Small intestine (tissue), 7 donors: Measurements from ENCODE around the gene PRMT5. TPM values are rescaled to one million over a fixed set of nuclear protein-coding genes. Genes with fewer than 3 reads are reported as not detected.

Experiments used
- DNase-seq, 2 donors: peaks; one replicate each; pipeline versions ENCODE4 v3.0.0 to v3.0.0-alpha.2; 2013
- FAIRE-seq: peaks from 2 replicates; lab custom pipeline; 2012; peaks lifted over from hg19 to GRCh38; lab: Jason Lieb, UNC
- H3K27ac ChIP-seq, 3 donors: one replicate each; pipeline ENCODE4 v1.5.1; 2013; ENCODE audit warnings: low read length in 2 of 3, mild to moderate bottlenecking in 2 of 3, control low read depth in 1 of 3, inconsistent platforms in 1 of 3, low read depth in 1 of 3, moderate library complexity in 1 of 3
- H3K27me3 ChIP-seq, 3 donors: one replicate each; pipeline ENCODE4 v1.6.1; 2013; ENCODE audit warnings: low read length in 3 of 3, inconsistent platforms in 1 of 3; ENCODE audit not compliant: control insufficient read depth in 3 of 3, insufficient read depth in 3 of 3
- H3K36me3 ChIP-seq, 3 donors: one replicate each; pipeline ENCODE4 v1.6.1; 2013; ENCODE audit warnings: low read length in 3 of 3, inconsistent platforms in 1 of 3, low read depth in 1 of 3, mild to moderate bottlenecking in 1 of 3, moderate library complexity in 1 of 3; ENCODE audit not compliant: control insufficient read depth in 3 of 3, insufficient read depth in 2 of 3
- H3K4me1 ChIP-seq, 3 donors: one replicate each; pipeline ENCODE4 v1.6.1; 2013; ENCODE audit warnings: low read length in 2 of 3, inconsistent platforms in 1 of 3, low read depth in 1 of 3, mild to moderate bottlenecking in 1 of 3, moderate library complexity in 1 of 3; ENCODE audit not compliant: control insufficient read depth in 3 of 3, insufficient read depth in 2 of 3
- H3K4me3 ChIP-seq, 3 donors: one replicate each; pipeline ENCODE4 v1.5.1; 2013; ENCODE audit warnings: low read length in 3 of 3, control low read depth in 1 of 3, inconsistent platforms in 1 of 3, low read depth in 1 of 3, mild to moderate bottlenecking in 1 of 3, moderate library complexity in 1 of 3
- H3K9me3 ChIP-seq, 2 donors: one replicate each; pipeline ENCODE4 v1.6.1; 2013; ENCODE audit warnings: low read depth in 1 of 2, low read length in 1 of 2; ENCODE audit not compliant: control insufficient read depth in 2 of 2, insufficient read depth in 1 of 2
- WGBS, 3 donors: extraction: QIAGEN DNeasy Blood & Tissue Kit; methylation state at CpG; one replicate each; pipeline ENCODE4 v1.1.7; 2013; 5-methylcytosine and 5-hydroxymethylcytosine counted together
- polyA plus RNA-seq, 4 donors: library from polyadenylated mRNA; stranded (reverse) in 3 of 4; unstranded in 1 of 4; fragments of 200-250 nt in 3 of 4; fragments of 120-200 nt in 1 of 4; gene quantifications; one replicate each; pipeline versions ENCODE4 v1.2.1 to v1.2.3, GENCODE V29; 2013
- donor health status: healthy with polysubstance abuse.
- donor health status: control.
- donor health status: control.
- donor health status: Bipolar disorder and iron deficiency.
- donor health status: healthy.

PRMT5 gene
- polyA plus RNA-seq, 4 donors, result 13.4 to 58.7 (median 36.4) TPM

DNA sequence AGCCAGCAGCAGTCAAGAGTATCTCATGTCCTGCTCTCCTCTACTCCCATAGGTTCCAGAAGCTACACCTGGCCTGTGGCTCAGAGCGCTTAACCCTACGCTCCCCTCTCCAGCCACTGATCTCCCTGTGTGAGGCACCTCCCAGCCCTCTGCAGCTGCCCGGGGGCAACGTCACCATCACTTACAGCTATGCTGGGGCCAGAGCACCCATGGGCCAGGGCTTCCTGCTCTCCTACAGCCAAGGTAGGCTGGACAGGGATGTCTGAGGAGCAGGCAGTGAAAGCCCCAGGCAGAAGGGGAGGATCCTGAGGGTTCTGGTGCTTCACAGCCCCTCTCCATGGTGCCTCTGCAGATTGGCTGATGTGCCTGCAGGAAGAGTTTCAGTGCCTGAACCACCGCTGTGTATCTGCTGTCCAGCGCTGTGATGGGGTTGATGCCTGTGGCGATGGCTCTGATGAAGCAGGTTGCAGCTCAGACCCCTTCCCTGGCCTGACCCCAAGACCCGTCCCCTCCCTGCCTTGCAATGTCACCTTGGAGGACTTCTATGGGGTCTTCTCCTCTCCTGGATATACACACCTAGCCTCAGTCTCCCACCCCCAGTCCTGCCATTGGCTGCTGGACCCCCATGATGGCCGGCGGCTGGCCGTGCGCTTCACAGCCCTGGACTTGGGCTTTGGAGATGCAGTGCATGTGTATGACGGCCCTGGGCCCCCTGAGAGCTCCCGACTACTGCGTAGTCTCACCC, 54.0 kb downstream of the PRMT5 start:
- Histone ChIP-seq H3K27me3 (no peaks in the 10 kb centered on the region), H3K4me3 (no peak overlapping the region), H3K36me3 (peaks cover 14 to 62% (median 35%) of the 10 kb centered on the region in 3 donors), H3K4me1 (peaks cover 0 to 19% (median 0%) of the 10 kb centered on the region in 3 donors), H3K9me3 (no peaks in the 10 kb centered on the region), H3K27ac (no peak overlapping the region)
- whole genome bisulfite sequencing, 3 donors, result 95 to 96% (median 96%) methylated on average over 15 of the region's 15 CpGs
- DNase-seq (no peak), FAIRE-seq (no peak)

DNA sequence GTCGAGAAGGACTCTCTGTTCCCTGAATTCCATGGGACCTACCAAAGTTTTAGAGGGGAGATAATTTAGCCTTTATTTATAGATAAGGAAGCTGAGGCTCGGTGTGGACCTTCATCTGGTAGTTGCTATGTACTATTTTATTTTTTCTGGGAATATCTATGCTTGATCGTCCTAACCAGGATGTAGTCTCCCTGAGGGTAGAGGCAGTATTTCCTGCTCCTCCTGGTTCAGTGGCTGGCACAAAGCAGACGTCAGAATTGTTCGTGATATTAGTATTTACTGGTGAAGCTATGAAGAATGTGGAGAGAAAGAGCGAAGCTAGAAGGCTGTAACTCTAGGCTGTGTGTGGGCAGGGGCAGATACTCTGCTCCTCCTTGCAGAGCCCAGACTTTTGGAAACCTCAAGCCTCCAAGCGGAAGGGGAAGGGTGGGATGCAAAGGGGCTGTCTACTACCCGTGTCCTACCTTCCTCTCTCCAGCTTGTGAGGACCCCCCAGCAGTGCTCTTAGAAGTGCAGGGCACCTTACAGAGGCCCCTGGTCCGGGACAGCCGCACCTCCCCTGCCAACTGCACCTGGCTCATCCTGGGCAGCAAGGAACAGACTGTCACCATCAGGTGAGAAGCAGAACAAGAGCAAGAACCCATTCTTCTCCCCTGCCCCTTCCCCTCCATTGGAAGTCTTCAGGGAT, 56.2 kb downstream of the PRMT5 start:
- H3K27me3 ChIP-seq, result no peaks in the 10 kb centered on the region
- no peaks in the 10 kb centered on the region for H3K9me3 ChIP-seq
- H3K27ac ChIP-seq, result peak overlapping the region in 2 of 3 donors; percentile 90 to 97
- WGBS, 3 donors, result 28 to 43% (median 33%) methylated on average over 10 of the region's 10 CpGs
- no peak for FAIRE-seq
- H3K36me3 ChIP-seq, result peaks cover 9 to 49% (median 32%) of the 10 kb centered on the region in 3 donors
- H3K4me1 ChIP-seq, result peaks cover 0 to 19% (median 0%) of the 10 kb centered on the region in 3 donors
- H3K4me3 ChIP-seq, result peak overlapping the region; percentile 72 to 95 (median 92)
- DNase-seq, result no peak

DNA sequence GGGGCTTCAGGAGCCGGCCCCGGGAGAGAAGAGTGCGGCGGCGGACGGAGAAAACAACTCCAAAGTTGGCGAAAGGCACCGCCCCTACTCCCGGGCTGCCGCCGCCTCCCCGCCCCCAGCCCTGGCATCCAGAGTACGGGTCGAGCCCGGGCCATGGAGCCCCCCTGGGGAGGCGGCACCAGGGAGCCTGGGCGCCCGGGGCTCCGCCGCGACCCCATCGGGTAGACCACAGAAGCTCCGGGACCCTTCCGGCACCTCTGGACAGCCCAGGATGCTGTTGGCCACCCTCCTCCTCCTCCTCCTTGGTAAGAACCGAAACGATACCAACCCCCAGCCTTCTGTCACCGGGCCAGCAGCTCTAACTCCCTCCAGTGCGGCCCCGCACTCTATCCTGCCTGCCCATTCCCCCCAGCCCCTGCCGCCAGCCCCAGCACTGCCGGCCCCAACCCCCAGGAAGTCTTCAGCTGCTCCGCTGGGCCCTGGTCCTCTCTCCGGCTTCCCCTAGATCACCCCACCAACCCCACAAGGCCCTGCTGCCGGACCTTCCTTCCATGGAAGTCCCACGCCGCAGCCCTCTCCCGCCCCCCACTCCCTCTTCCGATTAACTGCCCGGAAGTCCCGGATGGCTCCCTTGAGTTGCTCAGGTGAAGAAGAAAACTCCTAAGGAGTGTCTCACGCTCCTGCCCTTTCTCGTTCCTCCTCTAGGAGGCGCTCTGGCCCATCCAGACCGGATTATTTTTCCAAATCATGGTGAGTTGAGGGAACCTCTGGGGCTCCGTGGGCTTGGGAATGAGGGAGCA, 56.9 kb downstream of the PRMT5 start:
- H3K4me3 ChIP-seq, result peak overlapping the region; percentile 72 to 95 (median 92)
- WGBS, 3 donors, result 0 to 1% (median 0%) methylated on average over 26 to 45 of the region's 45 CpGs
- peaks cover 6 to 42% (median 28%) of the 10 kb centered on the region in 3 donors for H3K36me3 ChIP-seq
- no peaks in the 10 kb centered on the region for H3K27me3 ChIP-seq
- no peak for FAIRE-seq
- peak; percentile 88 to 94 for DNase-seq
- H3K4me1 ChIP-seq, result peaks cover 0 to 19% (median 0%) of the 10 kb centered on the region in 3 donors
- H3K9me3 ChIP-seq, result no peaks in the 10 kb centered on the region
- peak overlapping the region; percentile 90 to 99 (median 97) for H3K27ac ChIP-seq

DNA sequence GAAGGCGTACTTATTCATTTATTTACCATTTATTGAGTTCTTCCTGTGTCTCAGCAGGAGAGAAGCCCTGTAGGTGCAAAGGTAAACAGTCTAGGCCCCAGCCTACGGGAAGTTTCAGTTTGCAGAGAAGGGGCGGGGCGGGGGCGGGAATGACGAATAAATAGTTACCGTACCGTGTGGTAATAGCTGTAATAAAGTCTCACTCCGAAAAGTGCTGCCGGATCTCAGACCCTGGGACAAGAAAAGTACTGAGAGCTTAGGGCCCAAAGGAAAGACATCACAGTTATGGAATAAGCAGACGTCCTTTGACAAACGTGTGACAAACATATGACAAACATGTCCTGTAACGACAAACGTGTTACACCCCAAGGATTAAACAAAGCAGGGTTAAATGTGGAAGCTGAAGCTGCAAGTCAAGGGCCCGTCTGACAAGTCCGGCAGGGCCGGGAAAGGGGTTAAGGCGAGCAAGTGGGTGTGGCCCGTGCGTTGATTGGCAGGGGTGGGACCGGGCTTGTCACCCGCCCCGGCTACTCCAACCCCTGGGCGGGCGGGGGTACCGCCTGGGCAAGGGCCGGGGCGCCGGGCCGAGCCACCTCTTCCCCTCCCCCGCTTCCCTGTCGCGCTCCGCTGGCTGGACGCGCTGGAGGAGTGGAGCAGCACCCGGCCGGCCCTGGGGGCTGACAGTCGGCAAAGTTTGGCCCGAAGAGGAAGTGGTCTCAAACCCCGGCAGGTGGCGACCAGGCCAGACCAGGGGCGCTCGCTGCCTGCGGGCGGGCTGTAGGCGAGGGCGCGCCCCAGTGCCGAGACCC, 57.7 kb downstream of the PRMT5 start, which contains the start of gene LRP10:
LRP10 (plus strand) TSS at position 517 of the 809 bp plus-strand sequence. CDS start 564 bp downstream, outside the sequence.
- Histone ChIP-seq H3K27ac (peak within 1 kb of the TSS; percentile 90 to 99 (median 97)), H3K27me3 (no peaks in the 10 kb centered on the region), H3K4me3 (peak within 1 kb of the TSS; percentile 72 to 95 (median 92)), H3K9me3 (no peaks in the 10 kb centered on the region), H3K36me3 (peaks cover 6 to 34% (median 21%) of the 10 kb centered on the region in 3 donors), H3K4me1 (peaks cover 0 to 13% (median 2%) of the 10 kb centered on the region in 3 donors)
- FAIRE-seq (no peak), DNase-seq (peak; percentile 96)
- 0% methylated on average over 31 to 50 of the region's 50 CpGs for WGBS, 3 donors

DNA sequence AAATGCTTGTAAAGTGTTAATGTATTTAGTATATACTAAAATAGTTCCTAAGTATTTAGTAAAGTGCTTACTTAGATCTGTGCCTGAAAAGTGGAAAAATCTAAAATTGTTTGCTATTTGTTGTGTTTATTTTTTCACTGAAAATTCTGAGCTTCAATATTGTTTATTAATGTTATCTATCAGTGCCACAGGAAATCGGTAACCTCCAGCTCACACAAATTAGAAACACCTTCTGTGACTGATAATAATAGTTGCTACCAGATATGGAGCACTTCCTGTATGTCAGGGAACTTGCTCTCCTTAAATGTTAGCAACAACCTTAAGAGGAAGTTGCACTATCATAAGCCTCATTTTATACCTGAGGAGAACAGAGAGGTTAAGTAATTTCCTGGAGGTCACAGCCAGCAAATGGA, 58.4 kb downstream of the PRMT5 start:
- Histone ChIP-seq H3K27me3 (no peaks in the 10 kb centered on the region), H3K36me3 (peaks cover 6 to 28% (median 15%) of the 10 kb centered on the region in 3 donors), H3K4me3 (peak overlapping the region in 2 of 3 donors; percentile 72 to 95), H3K9me3 (no peaks in the 10 kb centered on the region), H3K4me1 (peaks cover 0 to 10% (median 2%) of the 10 kb centered on the region in 3 donors), H3K27ac (peak overlapping the region; percentile 90 to 99 (median 97))
- 0 to 4% (median 0%) methylated on average over 1 of the region's 1 CpG for WGBS, 3 donors
- no peak for FAIRE-seq
- DNase-seq, result no peak

Other genes with a start within 250 kb of the PRMT5 start
- gene OXA1L, start 162.7 kb downstream of the PRMT5 start, polyA plus RNA-seq, result 100 to 1,000 TPM; 101 to 128 (median 117) TPM
- gene SLC7A7, start 113.9 kb downstream of the PRMT5 start, polyA plus RNA-seq, result 100 to 1,000 TPM in 3 of 4 donors, 10 to 100 TPM in 1; 52.9 to 697 (median 287) TPM
- gene MRPL52, start 99.5 kb downstream of the PRMT5 start, polyA plus RNA-seq, result 100 to 1,000 TPM; 106 to 164 (median 132) TPM
- 100 to 1,000 TPM in 1 of 4 donors, 10 to 100 TPM in 2, 1 to 10 TPM in 1; 6.9 to 105 (median 58.2) TPM for gene MMP14, start 92.8 kb downstream of the PRMT5 start, polyA plus RNA-seq
- gene LRP10, start 57.6 kb downstream of the PRMT5 start, polyA plus RNA-seq, result 100 to 1,000 TPM in 1 of 4 donors, 10 to 100 TPM in 3; 19.7 to 107 (median 57.8) TPM
- gene REM2, start 46.2 kb downstream of the PRMT5 start, polyA plus RNA-seq, result 1 to 10 TPM in 1 of 4 donors, under 1 TPM in 3; 0.45 to 1.1 (median 0.85) TPM
- 10 to 100 TPM; 35.8 to 77.8 (median 39.1) TPM for gene RBM23, start 10.2 kb downstream of the PRMT5 start, polyA plus RNA-seq
- gene HAUS4, start 27.7 kb upstream of the PRMT5 start, polyA plus RNA-seq, result 10 to 100 TPM; 34.0 to 59.6 (median 51.4) TPM
- 10 to 100 TPM in 2 of 4 donors, 1 to 10 TPM in 1, under 1 TPM in 1; 0.45 to 18.9 (median 8.5) TPM for gene AJUBA, start 53.2 kb upstream of the PRMT5 start, polyA plus RNA-seq
- gene C14orf93, start 80.8 kb upstream of the PRMT5 start, polyA plus RNA-seq, result 10 to 100 TPM in 1 of 4 donors, 1 to 10 TPM in 3; 4.9 to 17.0 (median 7.9) TPM
- gene PSMB5, start 105.5 kb upstream of the PRMT5 start, polyA plus RNA-seq, result 100 to 1,000 TPM in 1 of 4 donors, 10 to 100 TPM in 3; 84.0 to 166 (median 92.8) TPM
- gene PSMB11, start 112.8 kb upstream of the PRMT5 start, polyA plus RNA-seq, result not detected
- 1 to 10 TPM in 2 of 4 donors, under 1 TPM in 2; 0.22 to 4.3 (median 2.5) TPM for gene CDH24, start 128.1 kb upstream of the PRMT5 start, polyA plus RNA-seq
- gene ACIN1, start 165.8 kb upstream of the PRMT5 start, polyA plus RNA-seq, result 100 to 1,000 TPM in 1 of 4 donors, 10 to 100 TPM in 3; 53.8 to 228 (median 84.7) TPM
- gene C14orf119, start 166.1 kb upstream of the PRMT5 start, polyA plus RNA-seq, result 10 to 100 TPM; 43.8 to 67.0 (median 64.8) TPM
- gene CIROP, start 175.6 kb upstream of the PRMT5 start, polyA plus RNA-seq, result under 1 TPM in 1 of 4 donors, not detected in 3; 0.04 TPM
- under 1 TPM in 2 of 4 donors, not detected in 2; 0.13 to 0.81 TPM for gene CEBPE, start 189.9 kb upstream of the PRMT5 start, polyA plus RNA-seq